CD4-positive, alpha-beta T cell treated with Interleukin-15 for 1 hour (primary cell): ENCODE results near the gene RAB15.

ENCODE experiments used
- DNase-seq: peaks from one replicate; pipeline ENCODE4 v3.0.0-alpha.2; 2020

The RAB15 gene

GRCh38 chr14:64987438-64987767 lies 15.3 kb upstream of the RAB15 start:
- DNase-seq: no peak

- peak; percentile 93 for DNase-seq
Observed at GRCh38 chr14:64986648-64987437, 14.7 kb upstream of the RAB15 start, which contains the start of gene FNTB. FNTB (plus strand) TSS chr14:64986895; CDS start chr14:64986954, 59 bp downstream.

GRCh38 chr14:64983439-64984310 lies 11.5 kb upstream of the RAB15 start:
- no peak for DNase-seq

GRCh38 chr14:64979336-64980074 lies 7.4 kb upstream of the RAB15 start:
- DNase-seq: no peak

GRCh38 chr14:64974563-64974962 lies 2.4 kb upstream of the RAB15 start:
- no peak for DNase-seq

GRCh38 chr14:64973826-64974225 lies 1.7 kb upstream of the RAB15 start:
- DNase-seq: no peak

GRCh38 chr14:64973026-64973442 lies 898 bp upstream of the RAB15 start:
- DNase-seq: no peak

GRCh38 chr14:64971491-64971942 lies 619 bp downstream of the RAB15 start:
- no peak for DNase-seq

- no peak for DNase-seq
Observed at GRCh38 chr14:64970776-64971477, 1.2 kb downstream of the RAB15 start.

- no peak for DNase-seq
Observed at GRCh38 chr14:64970041-64970440, 2.1 kb downstream of the RAB15 start.

GRCh38 chr14:64968651-64969050 lies 3.5 kb downstream of the RAB15 start:
- no peak for DNase-seq

GRCh38 chr14:64968167-64968566 lies 4.0 kb downstream of the RAB15 start:
- DNase-seq: no peak

GRCh38 chr14:64966976-64967375 lies 5.2 kb downstream of the RAB15 start:
- no peak for DNase-seq

GRCh38 chr14:64965356-64966000 lies 6.7 kb downstream of the RAB15 start:
- no peak for DNase-seq

GRCh38 chr14:64963611-64964010 lies 8.5 kb downstream of the RAB15 start:
- DNase-seq: no peak

GRCh38 chr14:64960762-64961276 lies 11.3 kb downstream of the RAB15 start:
- no peak for DNase-seq

GRCh38 chr14:64958743-64959142 lies 13.4 kb downstream of the RAB15 start:
- no peak for DNase-seq

GRCh38 chr14:64958201-64958600 lies 13.9 kb downstream of the RAB15 start:
- DNase-seq: no peak

- DNase-seq: no peak
Observed at GRCh38 chr14:64956697-64957406, 15.3 kb downstream of the RAB15 start.

GRCh38 chr14:64955297-64955696 lies 16.8 kb downstream of the RAB15 start:
- DNase-seq: no peak
